ENCODE results near the gene LENG9.
"Not testable (repeated sequence)": the region's sequence is repeated elsewhere in the genome, so short reads cannot be mapped to it uniquely, and the experiment has no call there.

LENG9 gene

GRCh38 chr19:54448040-54448773 lies 15.4 kb downstream of the LENG9 start (continued):
- peak; percentile 40; the same call in 1 of the 2 replicates for TF ChIP-seq PATZ1 (tag by site-specific recombination; IDR thresholded peaks at IDR 0.05)
- TF ChIP-seq, protein P1, sequence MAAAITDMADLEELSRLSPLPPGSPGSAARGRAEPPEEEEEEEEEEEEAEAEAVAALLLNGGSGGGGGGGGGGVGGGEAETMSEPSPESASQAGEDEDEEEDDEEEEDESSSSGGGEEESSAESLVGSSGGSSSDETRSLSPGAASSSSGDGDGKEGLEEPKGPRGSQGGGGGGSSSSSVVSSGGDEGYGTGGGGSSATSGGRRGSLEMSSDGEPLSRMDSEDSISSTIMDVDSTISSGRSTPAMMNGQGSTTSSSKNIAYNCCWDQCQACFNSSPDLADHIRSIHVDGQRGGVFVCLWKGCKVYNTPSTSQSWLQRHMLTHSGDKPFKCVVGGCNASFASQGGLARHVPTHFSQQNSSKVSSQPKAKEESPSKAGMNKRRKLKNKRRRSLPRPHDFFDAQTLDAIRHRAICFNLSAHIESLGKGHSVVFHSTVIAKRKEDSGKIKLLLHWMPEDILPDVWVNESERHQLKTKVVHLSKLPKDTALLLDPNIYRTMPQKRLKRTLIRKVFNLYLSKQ (tag by site-specific recombination; IDR thresholded peaks at IDR 0.05; ENCODE audit: borderline replicate concordance), result no peak

DNA sequence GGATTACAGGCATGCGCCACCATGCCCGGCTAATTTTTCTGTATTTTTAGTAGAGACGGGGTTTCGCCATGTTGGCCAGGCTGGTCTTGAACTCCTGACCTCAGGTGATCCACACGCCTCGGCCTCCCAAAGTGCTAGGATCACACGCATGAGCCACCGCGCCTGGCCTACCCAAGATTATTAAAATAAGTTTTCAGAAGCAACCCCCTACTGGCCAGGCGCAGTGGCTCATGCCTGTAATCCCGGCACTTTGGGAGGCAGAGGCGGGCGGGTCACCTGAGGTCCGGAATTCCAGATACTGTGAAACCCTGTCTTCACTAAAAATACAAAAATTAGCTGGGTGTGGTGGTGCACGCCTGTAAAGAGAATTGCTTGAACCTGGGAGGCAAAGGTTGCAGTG lies 17.2 kb downstream of the LENG9 start:
- peaks cover 21% of the 10 kb centered on the region for H3K4me1 ChIP-seq (ENCODE audit: control insufficient read depth, insufficient read depth, low read length)
- CTCF ChIA-PET; H3K9me3 ChIP-seq (ENCODE audit: control insufficient read depth, insufficient read depth, low read depth, low read length); H3K4me3 ChIP-seq (ENCODE audit: low read depth, low read length); H3K27ac ChIP-seq (ENCODE audit: extremely low read depth, low read depth, low read length): not testable (repeated sequence)
- H3K36me3 ChIP-seq (ENCODE audit: control insufficient read depth in 2 of 2, insufficient read depth in 1 of 2, low read length in 2 of 2), result peaks cover 34 to 36% of the 10 kb centered on the region in 2 experiments
- POLR2A ChIA-PET, result interaction anchor here (1.1 kb wide), 1 partner anchor 17 kb away, joined by 3 read pairs; the partner anchor contains the start of gene LENG9
- TF ChIP-seq, protein P2, sequence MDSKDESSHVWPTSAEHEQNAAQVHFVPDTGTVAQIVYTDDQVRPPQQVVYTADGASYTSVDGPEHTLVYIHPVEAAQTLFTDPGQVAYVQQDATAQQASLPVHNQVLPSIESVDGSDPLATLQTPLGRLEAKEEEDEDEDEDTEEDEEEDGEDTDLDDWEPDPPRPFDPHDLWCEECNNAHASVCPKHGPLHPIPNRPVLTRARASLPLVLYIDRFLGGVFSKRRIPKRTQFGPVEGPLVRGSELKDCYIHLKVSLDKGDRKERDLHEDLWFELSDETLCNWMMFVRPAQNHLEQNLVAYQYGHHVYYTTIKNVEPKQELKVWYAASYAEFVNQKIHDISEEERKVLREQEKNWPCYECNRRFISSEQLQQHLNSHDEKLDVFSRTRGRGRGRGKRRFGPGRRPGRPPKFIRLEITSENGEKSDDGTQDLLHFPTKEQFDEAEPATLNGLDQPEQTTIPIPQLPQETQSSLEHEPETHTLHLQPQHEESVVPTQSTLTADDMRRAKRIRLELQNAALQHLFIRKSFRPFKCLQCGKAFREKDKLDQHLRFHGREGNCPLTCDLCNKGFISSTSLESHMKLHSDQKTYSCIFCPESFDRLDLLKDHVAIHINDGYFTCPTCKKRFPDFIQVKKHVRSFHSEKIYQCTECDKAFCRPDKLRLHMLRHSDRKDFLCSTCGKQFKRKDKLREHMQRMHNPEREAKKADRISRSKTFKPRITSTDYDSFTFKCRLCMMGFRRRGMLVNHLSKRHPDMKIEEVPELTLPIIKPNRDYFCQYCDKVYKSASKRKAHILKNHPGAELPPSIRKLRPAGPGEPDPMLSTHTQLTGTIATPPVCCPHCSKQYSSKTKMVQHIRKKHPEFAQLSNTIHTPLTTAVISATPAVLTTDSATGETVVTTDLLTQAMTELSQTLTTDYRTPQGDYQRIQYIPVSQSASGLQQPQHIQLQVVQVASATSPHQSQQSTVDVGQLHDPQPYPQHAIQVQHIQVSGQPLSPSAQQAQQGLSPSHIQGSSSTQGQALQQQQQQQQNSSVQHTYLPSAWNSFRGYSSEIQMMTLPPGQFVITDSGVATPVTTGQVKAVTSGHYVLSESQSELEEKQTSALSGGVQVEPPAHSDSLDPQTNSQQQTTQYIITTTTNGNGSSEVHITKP (tag by site-specific recombination; IDR thresholded peaks at IDR 0.05), result peak; percentile 35; the same call in 1 of the 2 replicates

- ChIA-PET CTCF (interaction anchor here (1.6 kb wide), 1 partner anchor 16 kb away, joined by 3 read pairs; no protein-coding TSS in a partner anchor), POLR2A (interaction anchor here (0.7 kb wide), 1 partner anchor 21 kb away, joined by 4 read pairs; no protein-coding TSS in a partner anchor)
- peaks cover 27% of the 10 kb centered on the region in 2 experiments; a peak in 2 of 3 replicates for H3K36me3 ChIP-seq (ENCODE audit: control insufficient read depth in 2 of 2, insufficient read depth in 1 of 2, low read length in 2 of 2)
- no peak overlapping the region for H3K4me3 ChIP-seq (ENCODE audit: low read depth, low read length)
- no peaks in the 10 kb centered on the region for H3K9me3 ChIP-seq (ENCODE audit: control insufficient read depth, insufficient read depth, low read depth, low read length)
- H3K27ac ChIP-seq (ENCODE audit: extremely low read depth, low read depth, low read length), result no peak overlapping the region
- TF ChIP-seq ZFHX2 (tag by site-specific recombination; conservative IDR thresholded peaks at IDR 0.05) (0 out of 2 replicates have a peak, but pooled peaks have one; percentile 9), ZNF354C (tag by site-specific recombination; IDR thresholded peaks at IDR 0.05; ENCODE audit: borderline replicate concordance, low read depth) (no peak), KLF16 (tag by site-specific recombination; IDR thresholded peaks at IDR 0.05) (no peak), ZNF626 (tag by site-specific recombination; IDR thresholded peaks at IDR 0.05) (no peak), ZNF610 (tag by site-specific recombination; IDR thresholded peaks at IDR 0.05; ENCODE audit: borderline replicate concordance) (no peak), ZNF362 (tag by site-specific recombination; IDR thresholded peaks at IDR 0.05) (peak; percentile 86)
- peaks cover 10% of the 10 kb centered on the region for H3K4me1 ChIP-seq (ENCODE audit: control insufficient read depth, insufficient read depth, low read length)
Observed at GRCh38 chr19:54444737-54445136, 18.8 kb downstream of the LENG9 start.
